ENCODE results near the gene GET3. TPM values are rescaled to one million over a fixed set of nuclear protein-coding genes. Genes with fewer than 3 reads are reported as not detected.

The GET3 gene
- total RNA-seq, 1 experiment from 2014 or later = 69.9 TPM

DNA sequence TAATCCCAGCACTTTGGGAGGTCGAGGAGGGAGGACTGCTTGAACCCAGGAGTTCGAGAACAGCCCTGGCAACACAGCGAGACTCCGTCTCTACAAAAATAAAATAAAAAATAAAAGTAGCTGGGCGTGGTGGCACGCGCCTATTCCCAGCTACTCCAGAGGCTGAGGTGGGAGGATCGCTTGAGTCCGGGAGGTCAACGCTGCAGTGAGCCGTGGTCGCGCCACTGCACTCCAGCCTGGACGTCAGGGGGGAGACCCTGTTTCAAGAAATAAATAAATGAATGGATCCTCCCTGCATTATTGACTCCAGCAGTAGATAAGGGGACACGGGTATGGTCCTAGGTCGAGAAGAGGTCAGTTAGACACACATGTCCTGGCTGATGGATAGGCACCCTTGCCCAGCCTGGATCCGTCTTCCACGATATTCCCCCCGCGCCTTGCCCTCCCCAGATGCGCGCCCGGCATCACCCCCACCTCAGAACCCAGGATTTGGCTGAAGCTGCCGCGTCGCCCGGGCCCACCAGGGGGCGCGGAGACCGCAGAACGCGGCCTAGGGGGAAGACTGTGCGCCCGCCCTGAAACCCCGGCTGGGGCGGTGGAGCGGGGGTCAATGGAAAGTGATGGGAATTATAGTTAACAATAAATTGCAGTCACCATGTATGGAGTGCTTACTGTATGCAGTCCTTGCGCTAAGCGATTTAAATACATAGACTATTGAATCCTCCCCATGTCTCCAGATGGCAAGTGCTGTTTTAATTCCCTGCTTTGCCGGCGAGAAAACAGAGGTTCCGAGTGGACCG is 40.1 kb downstream of the GET3 start:
- peak overlapping the region; percentile 87 for H3K27ac ChIP-seq (ENCODE audit: low read length)
- no TSS peak for BruUV-seq (replicated peaks)
- TF ChIP-seq, protein P1, sequence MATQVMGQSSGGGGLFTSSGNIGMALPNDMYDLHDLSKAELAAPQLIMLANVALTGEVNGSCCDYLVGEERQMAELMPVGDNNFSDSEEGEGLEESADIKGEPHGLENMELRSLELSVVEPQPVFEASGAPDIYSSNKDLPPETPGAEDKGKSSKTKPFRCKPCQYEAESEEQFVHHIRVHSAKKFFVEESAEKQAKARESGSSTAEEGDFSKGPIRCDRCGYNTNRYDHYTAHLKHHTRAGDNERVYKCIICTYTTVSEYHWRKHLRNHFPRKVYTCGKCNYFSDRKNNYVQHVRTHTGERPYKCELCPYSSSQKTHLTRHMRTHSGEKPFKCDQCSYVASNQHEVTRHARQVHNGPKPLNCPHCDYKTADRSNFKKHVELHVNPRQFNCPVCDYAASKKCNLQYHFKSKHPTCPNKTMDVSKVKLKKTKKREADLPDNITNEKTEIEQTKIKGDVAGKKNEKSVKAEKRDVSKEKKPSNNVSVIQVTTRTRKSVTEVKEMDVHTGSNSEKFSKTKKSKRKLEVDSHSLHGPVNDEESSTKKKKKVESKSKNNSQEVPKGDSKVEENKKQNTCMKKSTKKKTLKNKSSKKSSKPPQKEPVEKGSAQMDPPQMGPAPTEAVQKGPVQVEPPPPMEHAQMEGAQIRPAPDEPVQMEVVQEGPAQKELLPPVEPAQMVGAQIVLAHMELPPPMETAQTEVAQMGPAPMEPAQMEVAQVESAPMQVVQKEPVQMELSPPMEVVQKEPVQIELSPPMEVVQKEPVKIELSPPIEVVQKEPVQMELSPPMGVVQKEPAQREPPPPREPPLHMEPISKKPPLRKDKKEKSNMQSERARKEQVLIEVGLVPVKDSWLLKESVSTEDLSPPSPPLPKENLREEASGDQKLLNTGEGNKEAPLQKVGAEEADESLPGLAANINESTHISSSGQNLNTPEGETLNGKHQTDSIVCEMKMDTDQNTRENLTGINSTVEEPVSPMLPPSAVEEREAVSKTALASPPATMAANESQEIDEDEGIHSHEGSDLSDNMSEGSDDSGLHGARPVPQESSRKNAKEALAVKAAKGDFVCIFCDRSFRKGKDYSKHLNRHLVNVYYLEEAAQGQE (IDR thresholded peaks at IDR 0.05; ENCODE audit: insufficient read depth in 1 of 2, low read depth in 2 of 2, low read length in 1 of 2) = no peak
- 0 out of 2 replicates have a peak, but pooled peaks have one; percentile 39 for TF ChIP-seq SIN3A (IDR thresholded peaks at IDR 0.05; ENCODE audit: borderline replicate concordance, insufficient read depth, low read depth, low read length)
- TF ChIP-seq, protein P2, sequence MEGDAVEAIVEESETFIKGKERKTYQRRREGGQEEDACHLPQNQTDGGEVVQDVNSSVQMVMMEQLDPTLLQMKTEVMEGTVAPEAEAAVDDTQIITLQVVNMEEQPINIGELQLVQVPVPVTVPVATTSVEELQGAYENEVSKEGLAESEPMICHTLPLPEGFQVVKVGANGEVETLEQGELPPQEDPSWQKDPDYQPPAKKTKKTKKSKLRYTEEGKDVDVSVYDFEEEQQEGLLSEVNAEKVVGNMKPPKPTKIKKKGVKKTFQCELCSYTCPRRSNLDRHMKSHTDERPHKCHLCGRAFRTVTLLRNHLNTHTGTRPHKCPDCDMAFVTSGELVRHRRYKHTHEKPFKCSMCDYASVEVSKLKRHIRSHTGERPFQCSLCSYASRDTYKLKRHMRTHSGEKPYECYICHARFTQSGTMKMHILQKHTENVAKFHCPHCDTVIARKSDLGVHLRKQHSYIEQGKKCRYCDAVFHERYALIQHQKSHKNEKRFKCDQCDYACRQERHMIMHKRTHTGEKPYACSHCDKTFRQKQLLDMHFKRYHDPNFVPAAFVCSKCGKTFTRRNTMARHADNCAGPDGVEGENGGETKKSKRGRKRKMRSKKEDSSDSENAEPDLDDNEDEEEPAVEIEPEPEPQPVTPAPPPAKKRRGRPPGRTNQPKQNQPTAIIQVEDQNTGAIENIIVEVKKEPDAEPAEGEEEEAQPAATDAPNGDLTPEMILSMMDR (IDR thresholded peaks at IDR 0.05) = peak; percentile 94
- no peaks in the 10 kb centered on the region for H3K36me3 ChIP-seq (ENCODE audit: control insufficient read depth, insufficient read depth, low read length)
- H3K4me3 ChIP-seq (ENCODE audit: low read depth in 2 of 2, low read length in 2 of 2) = peak overlapping the region; percentile 53 to 81
- no peaks in the 10 kb centered on the region for H3K9me3 ChIP-seq (ENCODE audit: control insufficient read depth, insufficient read depth, low read depth, low read length)
- peak; percentile 73 for ATAC-seq
- no peaks in the 10 kb centered on the region for H3K27me3 ChIP-seq (ENCODE audit: control insufficient read depth, insufficient read depth, low read length)
- POLR2A ChIA-PET = interaction anchor here (2.7 kb wide), 1 partner anchor 15 kb away, joined by 16 read pairs; the partner anchor contains the start of gene JUNB
- peaks cover 16% of the 10 kb centered on the region for H3K4me1 ChIP-seq (ENCODE audit: control insufficient read depth, insufficient read depth, low read length)
- no peak for DNase-seq (ENCODE audit: low read depth, low spot score)
- intact Hi-C loops (cut with micrococcal nuclease; ENCODE audit: unreplicated experiment) (no loop called here), in situ Hi-C loops (cut with HindIII; ENCODE audit: low pct_unique_long_range_greater_than_20kb, low sequenced_read_pairs) (no loop called here)
- CTCF ChIA-PET = interaction anchor here (0.6 to 3.3 kb wide), 7 partner anchors 10 to 163 kb away, joined by 3 to 23 read pairs (median 4); partner anchors contain the start of gene JUNB

DNA sequence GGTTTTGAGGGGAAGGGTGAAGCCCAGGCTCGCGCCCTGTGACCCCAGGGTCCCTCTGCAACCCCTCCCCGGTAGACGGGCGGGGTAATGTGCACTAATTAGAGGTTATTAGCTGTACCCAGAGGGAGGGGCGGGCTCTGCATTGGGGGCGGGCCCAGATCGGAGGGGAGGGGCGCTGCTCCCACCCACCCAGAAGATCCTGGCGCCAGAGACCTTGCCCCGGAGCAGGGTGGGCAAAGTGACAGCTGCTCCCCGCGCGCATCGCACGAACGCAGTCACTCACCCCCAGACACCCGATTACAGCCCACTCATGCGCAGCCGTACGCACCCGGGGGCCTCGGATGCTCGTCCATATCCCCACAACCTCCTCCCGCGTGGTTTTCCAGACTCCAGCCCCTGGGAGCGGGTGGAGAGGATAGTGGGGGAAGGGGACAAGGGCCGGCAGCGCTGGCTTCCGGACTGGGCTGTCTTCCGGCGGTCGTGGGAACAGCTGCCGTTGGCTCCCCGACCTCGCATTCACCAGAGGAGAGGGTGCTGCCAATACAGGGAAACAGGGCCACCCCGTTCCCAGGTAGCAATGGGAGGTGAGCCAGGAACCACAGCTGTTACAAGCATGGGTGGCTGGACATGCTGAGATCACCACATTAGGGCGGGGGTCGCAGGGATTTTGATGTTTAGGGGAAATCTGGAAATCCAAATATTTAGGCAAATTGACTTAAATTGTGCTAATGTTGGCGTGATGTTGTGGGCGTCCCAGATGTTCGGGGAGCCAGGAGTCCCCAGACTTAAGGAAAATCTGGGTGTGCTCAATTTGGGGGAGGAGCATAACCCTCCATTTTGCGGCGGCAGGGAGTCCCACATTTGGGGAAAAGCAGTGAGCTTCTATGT is 41.0 kb downstream of the GET3 start:
- Histone ChIP-seq H3K36me3 (ENCODE audit: control insufficient read depth, insufficient read depth, low read length) (no peaks in the 10 kb centered on the region), H3K4me3 (ENCODE audit: low read depth in 2 of 2, low read length in 2 of 2) (peak overlapping the region; percentile 53 to 81), H3K4me1 (ENCODE audit: control insufficient read depth, insufficient read depth, low read length) (peaks cover 16% of the 10 kb centered on the region), H3K9me3 (ENCODE audit: control insufficient read depth, insufficient read depth, low read depth, low read length) (no peaks in the 10 kb centered on the region), H3K27me3 (ENCODE audit: control insufficient read depth, insufficient read depth, low read length) (no peaks in the 10 kb centered on the region), H3K27ac (ENCODE audit: low read length) (peak overlapping the region; percentile 87)
- ATAC-seq = peak; percentile 61
- CTCF ChIA-PET = interaction anchor here (1.5 to 3.3 kb wide), 4 partner anchors 9 to 17 kb away, joined by 3 to 23 read pairs (median 4); partner anchors contain the start of gene JUNB
- TF ChIP-seq, protein P1 (IDR thresholded peaks at IDR 0.05; ENCODE audit: insufficient read depth in 1 of 2, low read depth in 2 of 2, low read length in 1 of 2) = no peak
- 0 out of 2 replicates have a peak, but pooled peaks have one; percentile 9 for TF ChIP-seq SIN3A (IDR thresholded peaks at IDR 0.05; ENCODE audit: borderline replicate concordance, insufficient read depth, low read depth, low read length)
- POLR2A ChIA-PET = interaction anchor here (0.5 to 2.7 kb wide), 3 partner anchors 11 to 141 kb away, joined by 3 to 16 read pairs (median 3); partner anchors contain the start of gene JUNB
- DNase-seq (ENCODE audit: low read depth, low spot score) = no peak
- intact Hi-C loops (cut with micrococcal nuclease; ENCODE audit: unreplicated experiment) (no loop called here), in situ Hi-C loops (cut with HindIII; ENCODE audit: low pct_unique_long_range_greater_than_20kb, low sequenced_read_pairs) (no loop called here)
- no TSS peak for BruUV-seq (replicated peaks)

All from Panc1 (cell line).